Fibroblast of skin of abdomen (primary cell): ENCODE measurements around the gene SMAD3.
"Not testable (repeated sequence)": the region's sequence is repeated elsewhere in the genome, so short reads cannot be mapped to it uniquely, and the experiment has no call there.

Experiments used
- DNase-seq: peaks from one replicate; pipeline ENCODE4 v3.0.0-alpha.2; 2013

Gene SMAD3

GRCh38 chr15:67063689-67064606, 1.5 kb upstream of the SMAD3 start:
- DNase-seq, result no peak

GRCh38 chr15:67064607-67065530, 533 bp upstream of the SMAD3 start:
- DNase-seq, result no peak

- no peak for DNase-seq
These were observed 898 bp downstream of the SMAD3 start for GRCh38 chr15:67066041-67066958.

- no peak for DNase-seq
These were observed 1.8 kb downstream of the SMAD3 start for GRCh38 chr15:67066959-67067853.

GRCh38 chr15:67067930-67068551, 2.6 kb downstream of the SMAD3 start:
- DNase-seq, result no peak

- no peak for DNase-seq
These were observed 3.5 kb downstream of the SMAD3 start for GRCh38 chr15:67068710-67069400.

- DNase-seq, result no peak
These were observed 4.7 kb downstream of the SMAD3 start for GRCh38 chr15:67070150-67070549.

- no peak for DNase-seq
These were observed 5.7 kb downstream of the SMAD3 start for GRCh38 chr15:67070892-67071664.

GRCh38 chr15:67072442-67072841, 7.0 kb downstream of the SMAD3 start:
- DNase-seq, result no peak

- no peak for DNase-seq
These were observed 7.6 kb downstream of the SMAD3 start for GRCh38 chr15:67072958-67073357.

- DNase-seq, result no peak
These were observed 9.5 kb downstream of the SMAD3 start for GRCh38 chr15:67074886-67075229.

- not testable (repeated sequence) for DNase-seq
These were observed 10.2 kb downstream of the SMAD3 start for GRCh38 chr15:67075555-67076135.

GRCh38 chr15:67076147-67076843, 10.9 kb downstream of the SMAD3 start:
- peak; percentile 73 for DNase-seq

GRCh38 chr15:67077641-67078215, 12.3 kb downstream of the SMAD3 start:
- no peak for DNase-seq

- DNase-seq, result no peak
These were observed 14.0 kb downstream of the SMAD3 start for GRCh38 chr15:67079361-67079760.

- peak; percentile 88 for DNase-seq
These were observed 14.9 kb downstream of the SMAD3 start for GRCh38 chr15:67080118-67080899.

GRCh38 chr15:67080900-67081431, 15.6 kb downstream of the SMAD3 start:
- peak; percentile 75 for DNase-seq
